H1 (cell line): ENCODE data around the gene VSTM2B. TPM values are rescaled to one million over a fixed set of nuclear protein-coding genes. Genes with fewer than 3 reads are reported as not detected.

Experiments
- CTCF ChIA-PET: fragments of 300-600 bp; sonication (Branson Sonifier 250); formaldehyde crosslinking; loops from one replicate; lab custom pipeline; 2021; ENCODE audit not compliant: partially characterized antibody; lab: Charles Lee
- POLR2A ChIA-PET: fragments of 300-600 bp; sonication (Branson Sonifier 250); formaldehyde crosslinking; loops from one replicate; lab custom pipeline; 2021; ENCODE audit warnings: inconsistent platforms; ENCODE audit not compliant: partially characterized antibody; lab: Charles Lee
- DNase-seq, 2 experiments: peaks; one replicate each; pipeline versions ENCODE4 v3.0.0 to v3.0.0-alpha.2; 2010 to 2022; ENCODE audit warnings: low spot score in 2 of 2, low read depth in 1 of 2, mixed read lengths in 1 of 2
- FAIRE-seq: peaks from 2 replicates; lab custom pipeline; 2011; peaks lifted over from hg19 to GRCh38; lab: Jason Lieb, UNC
- H2AFZ ChIP-seq: 2 replicates; pipeline ENCODE4 v1.8.1; 2012; ENCODE audit warnings: low read length, inconsistent platforms
- H2AK5ac ChIP-seq: 2 replicates; pipeline ENCODE4 v1.6.1; 2013; ENCODE audit warnings: low read depth, low read length
- H2BK120ac ChIP-seq: replicated peaks from 2 replicates; pipeline ENCODE3; 2013; ENCODE audit warnings: low read depth, low read length, inconsistent platforms
- H2BK12ac ChIP-seq: 2 replicates; pipeline ENCODE4 v1.6.1; 2013; ENCODE audit warnings: low read depth, low read length
- H2BK15ac ChIP-seq: 2 replicates; pipeline ENCODE4 v1.6.1; 2013; ENCODE audit warnings: low read length
- H2BK20ac ChIP-seq: 2 replicates; pipeline ENCODE4 v1.6.1; 2013; ENCODE audit warnings: low read length
- H2BK5ac ChIP-seq: 2 replicates; pipeline ENCODE4 v1.6.1; 2013; ENCODE audit warnings: low read depth, low read length
- H3K14ac ChIP-seq: 2 replicates; pipeline ENCODE4 v1.6.1; 2013; ENCODE audit warnings: inconsistent platforms; ENCODE audit not compliant: insufficient read length
- H3K18ac ChIP-seq: 2 replicates; pipeline ENCODE4 v1.6.1; 2013; ENCODE audit warnings: low read length; ENCODE audit errors: extremely low read depth
- H3K23ac ChIP-seq: 2 replicates; pipeline ENCODE4 v1.6.1; 2013; ENCODE audit warnings: inconsistent platforms; ENCODE audit not compliant: insufficient read length
- H3K23me2 ChIP-seq: 2 replicates; pipeline ENCODE4 v1.6.1; 2013; ENCODE audit warnings: low read depth, low read length
- H3K27ac ChIP-seq: 2 replicates; pipeline ENCODE4 v1.6.1; 2011; ENCODE audit warnings: low read depth, low read length, inconsistent platforms
- H3K27me3 ChIP-seq, 4 experiments: replicated peaks in 1 of 4; 1 replicate in 1 of 4; 2 replicates in 3 of 4; pipeline versions ENCODE4 v1.6.1 to v1.8.1; 2011 to 2013; ENCODE audit warnings: low read length in 3 of 4, mild to moderate bottlenecking in 3 of 4, inconsistent platforms in 2 of 4, mixed read lengths in 2 of 4, moderate library complexity in 1 of 4; ENCODE audit not compliant: control insufficient read depth in 3 of 4, insufficient read depth in 3 of 4; ENCODE audit errors: extremely low read depth in 1 of 4
- H3K36me3 ChIP-seq, 4 experiments: 2 replicates each; pipeline versions ENCODE4 v1.6.1 to v1.8.1; 2011 to 2013; ENCODE audit warnings: mild to moderate bottlenecking in 4 of 4, low read length in 3 of 4, moderate library complexity in 2 of 4, control low read depth in 1 of 4, inconsistent platforms in 1 of 4; ENCODE audit not compliant: insufficient read depth in 4 of 4, control insufficient read depth in 2 of 4
- H3K4ac ChIP-seq: replicated peaks from 2 replicates; pipeline ENCODE3; 2013; ENCODE audit warnings: low read length, low read depth, mixed read lengths, inconsistent platforms; ENCODE audit not compliant: insufficient read length
- H3K4me1 ChIP-seq, 4 experiments: replicated peaks in 1 of 4; 1 replicate in 1 of 4; 2 replicates in 3 of 4; pipeline versions ENCODE4 v1.6.1 to v1.8.1; 2011 to 2013; ENCODE audit warnings: low read length in 3 of 4, inconsistent platforms in 2 of 4, mixed read lengths in 1 of 4; ENCODE audit not compliant: insufficient read depth in 4 of 4, control insufficient read depth in 3 of 4
- H3K4me2 ChIP-seq, 2 experiments: 2 replicates each; pipeline versions ENCODE4 v1.6.1 to v1.8.1; 2011 to 2013; ENCODE audit warnings: low read depth in 2 of 2, low read length in 2 of 2, control low read depth in 1 of 2, inconsistent platforms in 1 of 2, mild to moderate bottlenecking in 1 of 2; ENCODE audit not compliant: insufficient read depth in 1 of 2
- H3K4me3 ChIP-seq, 4 experiments: fragments of 200-600, 300-600 bp in 1 of 4; sonication (generic), shearing (Covaris generic), sonication (Bioruptor Twin) in 1 of 4; 2 replicates each; pipeline versions ENCODE4 v1.5.1 to v1.8.1; 2011 to 2016; ENCODE audit warnings: low read length in 4 of 4, low read depth in 3 of 4, control low read depth in 2 of 4, inconsistent platforms in 2 of 4, mild to moderate bottlenecking in 2 of 4, mixed read lengths in 1 of 4, moderate library complexity in 1 of 4; ENCODE audit not compliant: insufficient read depth in 2 of 4; ENCODE audit errors: extremely low read depth in 1 of 4
- H3K56ac ChIP-seq: replicated peaks from 2 replicates; pipeline ENCODE3; 2013; ENCODE audit warnings: low read depth, mild to moderate bottlenecking, mixed read lengths, low read length, inconsistent platforms; ENCODE audit not compliant: insufficient read length
- H3K79me1 ChIP-seq: 2 replicates; pipeline ENCODE4 v1.6.1; 2013; ENCODE audit warnings: low read depth, low read length, control low read depth
- H3K79me2 ChIP-seq, 2 experiments: 2 replicates each; pipeline versions ENCODE4 v1.6.1 to v1.8.1; 2012 to 2013; ENCODE audit warnings: low read length in 2 of 2, mild to moderate bottlenecking in 2 of 2, inconsistent platforms in 1 of 2; ENCODE audit not compliant: insufficient read depth in 2 of 2, control insufficient read depth in 1 of 2
- H3K9ac ChIP-seq, 4 experiments: replicated peaks in 1 of 4; 1 replicate in 1 of 4; 2 replicates in 3 of 4; pipeline versions ENCODE4 v1.6.1 to v1.8.1; 2011 to 2013; ENCODE audit warnings: low read depth in 3 of 4, low read length in 3 of 4, control low read depth in 2 of 4, mild to moderate bottlenecking in 2 of 4, moderate library complexity in 2 of 4, inconsistent platforms in 1 of 4; ENCODE audit errors: extremely low read depth in 1 of 4
- H3K9me3 ChIP-seq, 2 experiments: 2 replicates each; pipeline versions ENCODE4 v1.6.1 to v1.8.1; 2012 to 2013; ENCODE audit warnings: mild to moderate bottlenecking in 2 of 2, moderate library complexity in 2 of 2, control low read depth in 1 of 2, inconsistent platforms in 1 of 2, low read depth in 1 of 2, low read length in 1 of 2, mixed read lengths in 1 of 2; ENCODE audit not compliant: insufficient read depth in 2 of 2
- H4K20me1 ChIP-seq, 2 experiments: replicated peaks in 1 of 2; 2 replicates each; pipeline versions ENCODE3 to v1.8.1; 2011 to 2013; ENCODE audit warnings: inconsistent platforms in 2 of 2, low read length in 2 of 2, mild to moderate bottlenecking in 1 of 2; ENCODE audit not compliant: insufficient read depth in 2 of 2, control insufficient read depth in 1 of 2
- H4K5ac ChIP-seq: 2 replicates; pipeline ENCODE4 v1.6.1; 2013; ENCODE audit warnings: low read length, low read depth, mixed read lengths, inconsistent platforms; ENCODE audit not compliant: insufficient read length
- H4K8ac ChIP-seq: 2 replicates; pipeline ENCODE4 v1.8.0; 2013; ENCODE audit warnings: mild to moderate bottlenecking, moderate library complexity, low read length, inconsistent platforms; ENCODE audit not compliant: insufficient read depth; ENCODE audit errors: extremely low read depth
- H4K91ac ChIP-seq: replicated peaks from 2 replicates; pipeline ENCODE3; 2013; ENCODE audit warnings: low read length, mixed read lengths, inconsistent platforms; ENCODE audit not compliant: insufficient read length
- ASH2L ChIP-seq: fragments of 200-600, 300-600 bp; sonication (generic); IDR thresholded peaks from one replicate; pipeline ENCODE4 v1.7.1; 2017; ENCODE audit warnings: low read length
- CBX5 ChIP-seq: fragments of 300-800, 300-1000 bp; sonication (generic); IDR thresholded peaks from 2 replicates; pipeline ENCODE4 v1.7.1; 2016; ENCODE audit warnings: antibody characterized with exemption, low read length, low read depth
- CBX8 ChIP-seq: fragments of 300-800, 300-1000 bp; sonication (generic); IDR thresholded peaks from 2 replicates; pipeline ENCODE4 v1.7.1; 2016; ENCODE audit warnings: low read depth, low read length, borderline replicate concordance
- GTF2F1 ChIP-seq: IDR thresholded peaks from 2 replicates; pipeline ENCODE4 v1.6.1; 2012; ENCODE audit warnings: low read depth, low read length, improper control_type of control experiment, borderline replicate concordance
- NRF1 ChIP-seq: IDR thresholded peaks from 2 replicates; pipeline ENCODE4 v1.6.1; 2011; ENCODE audit warnings: mild to moderate bottlenecking, low read depth, low read length, improper control_type of control experiment
- POLR2A ChIP-seq, 2 experiments: IDR thresholded peaks; 1 replicate in 1 of 2; 2 replicates in 1 of 2; pipeline ENCODE4 v1.6.1; 2011; ENCODE audit warnings: low read depth in 2 of 2, low read length in 2 of 2, mild to moderate bottlenecking in 2 of 2; ENCODE audit errors: control extremely low read depth in 1 of 2
- POLR2AphosphoS5 ChIP-seq: IDR thresholded peaks from 2 replicates; pipeline ENCODE4 v1.6.1; 2011; ENCODE audit warnings: low read depth, low read length
- SIX5 ChIP-seq: IDR thresholded peaks from 2 replicates; pipeline ENCODE4 v1.6.1; 2011; ENCODE audit warnings: mild to moderate bottlenecking, low read depth, low read length
- SRF ChIP-seq: IDR thresholded peaks from 2 replicates; pipeline ENCODE4 v1.6.1; 2011; ENCODE audit warnings: mild to moderate bottlenecking, low read depth, low read length, moderate library complexity
- TAF7 ChIP-seq: optimal IDR thresholded peaks from 2 replicates; pipeline ENCODE3; 2011; ENCODE audit warnings: low read depth, mild to moderate bottlenecking, inconsistent platforms, low read length, moderate library complexity, borderline replicate concordance
- TBP ChIP-seq: IDR thresholded peaks from 2 replicates; pipeline ENCODE4 v1.6.1; 2011; ENCODE audit warnings: low read depth, low read length, improper control_type of control experiment
- TCF12 ChIP-seq: IDR thresholded peaks from 2 replicates; pipeline ENCODE4 v1.6.1; 2011; ENCODE audit warnings: low read depth, mild to moderate bottlenecking, low read length
- YY1 ChIP-seq: IDR thresholded peaks from 2 replicates; pipeline ENCODE4 v1.6.1; 2011; ENCODE audit warnings: low read depth, mild to moderate bottlenecking, low read length
- WGBS, 2 experiments: shearing (Covaris generic) in 1 of 2; methylation state at CpG; one replicate each; pipeline versions ENCODE4 v1.1.6 to v1.1.7; 2013 to 2015; ENCODE audit warnings: low lambda C conversion rate in 2 of 2, mixed read lengths in 2 of 2, inconsistent platforms in 1 of 2, low coverage in 1 of 2, missing lambda C conversion rate in 1 of 2; ENCODE audit not compliant: insufficient replicate concordance in 2 of 2, insufficient coverage in 1 of 2, insufficient read length in 1 of 2; ENCODE audit errors: extremely low coverage in 1 of 2, missing lambda C conversion rate in 1 of 2; 5-methylcytosine and 5-hydroxymethylcytosine counted together
- polyA plus RNA-seq, 7 experiments: library from polyadenylated mRNA; depleted of rRNA in 3 of 7; stranded (reverse) in 5 of 7; unstranded in 2 of 7; fragments of >200 nt in 5 of 7; fragments of 200-250 nt in 2 of 7; gene quantifications; 1 replicate in 5 of 7; 2 replicates in 1 of 7; 4 replicates in 1 of 7; pipeline versions ENCODE4 v1.2.1 to v1.2.3, GENCODE V29; 2011 to 2013; ENCODE audit warnings: missing spikeins in 2 of 7, mixed read lengths in 2 of 7
- total RNA-seq: library from RNA; stranded (reverse); fragmentation: NEBNext Ultra II Directional; extraction: Animal tissue kit (Norgen Biotek cat#: 25700); gene quantifications from 2 replicates; pipeline ENCODE4 v1.2.1, GENCODE V29; 2021
- TF ChIP-seq, protein P1 (sequence below): IDR thresholded peaks from 2 replicates; pipeline ENCODE4 v1.6.1; 2012; ENCODE audit warnings: inconsistent platforms

VSTM2B gene
- total and polyA plus RNA-seq, 2 of the 8 experiments (the other 6 are each of a cell fraction or from before 2014, with no cell fraction given) = 0.82 to 1.5 TPM

DNA sequence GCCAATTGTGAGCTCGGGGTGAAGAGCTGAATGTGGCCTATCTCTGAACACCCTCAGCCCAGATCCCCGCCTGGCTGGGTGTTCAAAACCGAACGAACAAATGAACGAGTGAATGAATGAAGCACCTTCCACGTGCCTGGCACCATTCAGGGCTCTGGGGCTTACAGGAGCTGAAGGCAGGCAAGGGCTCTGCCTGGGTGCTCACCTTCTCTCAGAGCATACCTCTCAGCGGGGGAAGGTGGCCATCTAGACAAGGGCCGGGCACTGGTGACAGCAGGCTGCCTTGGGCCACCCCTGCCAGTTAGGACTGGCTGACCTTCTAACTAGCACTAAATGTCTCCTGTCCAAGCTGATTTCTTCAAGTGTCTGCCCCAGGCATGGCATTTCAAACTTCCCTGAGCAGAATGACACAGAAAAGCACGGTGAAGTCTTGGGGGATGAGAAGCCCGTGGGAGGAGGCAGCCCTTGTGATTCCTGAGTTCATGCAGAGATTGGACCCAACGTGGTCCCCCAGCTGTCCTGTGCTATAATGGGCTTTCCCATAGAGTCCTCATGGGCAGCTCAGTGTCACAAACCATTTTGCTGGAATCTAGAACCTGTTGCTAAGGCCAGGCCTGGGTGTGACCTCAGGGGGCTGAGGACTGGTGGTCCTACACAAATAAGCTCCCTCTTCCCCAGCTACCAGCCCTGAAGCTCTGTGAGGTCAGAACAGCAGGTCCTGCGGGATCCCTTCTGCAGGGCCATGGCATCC lies 27.9 kb upstream of the VSTM2B start:
- no peak overlapping the region for H3K27ac ChIP-seq
- DNase-seq = no peak
- no peak overlapping the region for H3K9ac ChIP-seq
- H2BK15ac ChIP-seq = no peak overlapping the region
- H3K27me3 ChIP-seq = no peaks in the 10 kb centered on the region
- no peaks in the 10 kb centered on the region; the same call in 1 of the 2 replicates for H3K23me2 ChIP-seq
- no peaks in the 10 kb centered on the region for H3K36me3 ChIP-seq
- H3K4me1 ChIP-seq = peaks cover 2 to 4% (median 2%) of the 10 kb centered on the region in 4 experiments; a peak in 4 of 7 replicates
- POLR2A ChIA-PET = no interaction called here
- no peak overlapping the region for H4K8ac ChIP-seq
- no peak overlapping the region for H3K4ac ChIP-seq
- H3K18ac ChIP-seq = no peak overlapping the region
- H3K14ac ChIP-seq = no peak overlapping the region
- H2AK5ac ChIP-seq = no peak overlapping the region
- no peak overlapping the region for H2BK12ac ChIP-seq
- no peaks in the 10 kb centered on the region for H3K9me3 ChIP-seq
- no peak overlapping the region for H3K23ac ChIP-seq
- no peak overlapping the region for H2AFZ ChIP-seq
- H2BK20ac ChIP-seq = no peak overlapping the region
- H4K5ac ChIP-seq = no peak overlapping the region
- no peak overlapping the region for H2BK120ac ChIP-seq
- no peak overlapping the region for H3K4me2 ChIP-seq
- no peak overlapping the region for H2BK5ac ChIP-seq
- no peaks in the 10 kb centered on the region for H3K79me1 ChIP-seq
- no peak overlapping the region for H4K91ac ChIP-seq
- no peaks in the 10 kb centered on the region for H3K79me2 ChIP-seq
- no peaks in the 10 kb centered on the region for H4K20me1 ChIP-seq
- no peak overlapping the region for H3K56ac ChIP-seq
- no peak for TF ChIP-seq TBP
- no peak for TF ChIP-seq POLR2AphosphoS5
- TF ChIP-seq TAF7 = no peak
- no peak for TF ChIP-seq SRF
- no peak for TF ChIP-seq NRF1
- no peak for TF ChIP-seq TCF12
- no peak for TF ChIP-seq SIX5
- TF ChIP-seq ASH2L = no peak
- TF ChIP-seq YY1 = no peak
- TF ChIP-seq CBX5 = no peak
- no peak for TF ChIP-seq POLR2A (IDR thresholded peaks at IDR 0.05; ENCODE audit: control extremely low read depth in 1 of 2, low read depth in 2 of 2, low read length in 2 of 2)
- TF ChIP-seq, protein P1, sequence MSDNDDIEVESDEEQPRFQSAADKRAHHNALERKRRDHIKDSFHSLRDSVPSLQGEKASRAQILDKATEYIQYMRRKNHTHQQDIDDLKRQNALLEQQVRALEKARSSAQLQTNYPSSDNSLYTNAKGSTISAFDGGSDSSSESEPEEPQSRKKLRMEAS = no peak
- TF ChIP-seq GTF2F1 = no peak
- no peak for TF ChIP-seq CBX8
- TF ChIP-seq, all 59 proteins: peak for 0
- H3K4me3 ChIP-seq = no peak overlapping the region
- WGBS, 2 experiments = 78% methylated on average over 12 of the region's 12 CpGs; no CpG with 5 or more reads in 1 of the 2 experiments
- no peak for FAIRE-seq
- CTCF ChIA-PET = interaction anchor here (0.8 to 3.1 kb wide), 5 partner anchors 12 to 218 kb away, joined by 3 to 17 read pairs (median 3); no protein-coding TSS in a partner anchor
